ENCODE data around the gene SETDB1.
A peak's percentile ranks its signal among the peaks of the same experiment; 100 is the strongest.

SETDB1 gene

DNA sequence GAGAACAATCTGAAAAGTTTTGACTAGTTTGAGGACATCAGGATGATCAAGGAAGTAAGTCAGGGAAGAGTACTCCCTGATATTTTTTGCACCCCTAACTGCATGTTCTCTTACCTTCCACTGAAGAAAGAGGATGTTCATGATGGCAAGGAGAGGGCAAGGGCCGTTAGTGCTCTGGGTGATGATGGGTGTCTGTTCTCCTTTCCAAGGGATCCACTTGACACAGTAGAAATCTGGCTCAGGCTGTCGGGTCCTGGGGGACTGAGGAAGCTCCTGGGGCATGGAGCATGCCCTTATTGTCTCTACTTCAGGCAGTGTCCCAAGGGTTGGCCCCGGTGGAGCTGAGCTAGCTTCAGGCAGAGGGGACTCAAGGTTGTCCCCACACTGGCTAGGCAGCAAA is 75.9 kb downstream of the SETDB1 start:
- no peak for DNase-seq (ENCODE audit: low read depth, low spot score)

DNA sequence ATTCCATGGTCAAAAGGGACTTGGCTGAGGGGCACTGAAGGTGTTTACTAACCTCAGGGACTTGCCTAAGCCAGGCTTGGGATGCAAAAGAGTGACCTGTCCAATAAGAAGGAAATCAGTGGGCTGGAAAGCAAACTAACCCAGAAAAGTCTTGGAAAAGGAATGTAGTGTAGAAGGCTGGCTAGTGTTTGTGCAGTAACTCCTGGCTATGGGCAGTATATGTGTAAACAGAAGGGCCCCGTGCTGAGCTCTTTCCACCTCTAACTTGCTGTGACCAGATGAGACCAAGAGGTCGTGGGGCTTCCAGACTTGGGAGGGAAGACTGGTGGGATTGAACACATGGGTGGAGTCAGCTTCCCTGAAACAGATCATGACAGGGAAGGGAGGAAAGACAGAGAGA is 76.4 kb downstream of the SETDB1 start:
- DNase-seq (ENCODE audit: low read depth, low spot score): no peak

DNA sequence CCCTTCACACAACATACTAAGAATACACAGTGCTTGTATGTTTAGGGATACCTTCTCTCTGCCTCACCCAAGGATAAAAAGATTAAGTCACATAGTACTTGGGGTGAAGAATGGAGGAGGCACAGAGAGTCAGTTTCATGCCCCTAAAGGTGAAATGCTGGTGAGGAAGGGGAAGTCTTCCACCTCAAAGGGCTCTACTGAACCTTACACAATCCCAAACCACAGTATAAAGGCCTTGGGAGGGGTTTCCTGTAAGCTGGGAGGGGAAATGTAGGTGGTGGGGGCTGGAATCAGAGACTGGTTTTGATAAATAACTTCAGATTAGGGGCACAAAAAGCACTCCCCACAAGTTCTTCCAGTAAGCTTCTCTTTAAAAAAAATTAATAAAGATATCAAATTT is 77.0 kb downstream of the SETDB1 start:
- no peak for DNase-seq (ENCODE audit: low read depth, low spot score)

DNA sequence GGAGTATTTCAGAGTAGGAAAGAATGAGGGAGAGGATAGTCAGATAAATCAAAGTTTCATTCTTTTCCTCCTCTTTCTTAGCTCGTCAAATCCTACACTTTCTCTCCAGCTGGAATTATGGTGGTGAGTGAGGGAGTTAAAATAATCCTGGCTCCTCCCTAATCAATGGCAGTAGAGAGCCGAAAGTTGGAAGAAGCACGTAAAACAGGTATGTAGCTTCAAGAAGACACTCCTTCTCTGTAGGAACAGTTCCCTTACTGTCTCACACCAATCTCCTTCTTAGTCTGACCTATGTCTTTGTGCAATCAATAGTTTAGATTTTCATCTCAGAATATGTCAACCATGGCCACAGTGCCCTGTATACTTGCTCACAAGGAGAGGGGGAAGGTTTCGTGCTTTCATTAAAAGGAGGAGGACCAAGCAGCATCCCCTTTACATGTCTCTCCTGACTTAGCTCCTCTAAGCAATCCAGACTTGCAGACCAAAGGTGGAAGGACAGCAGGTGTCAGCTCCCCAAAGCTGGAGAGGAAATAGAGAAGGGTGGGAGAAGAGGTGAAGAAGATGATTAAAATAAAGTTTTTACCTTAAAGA is 79.7 kb downstream of the SETDB1 start:
- DNase-seq (ENCODE audit: low read depth, low spot score): peak; percentile 18

DNA sequence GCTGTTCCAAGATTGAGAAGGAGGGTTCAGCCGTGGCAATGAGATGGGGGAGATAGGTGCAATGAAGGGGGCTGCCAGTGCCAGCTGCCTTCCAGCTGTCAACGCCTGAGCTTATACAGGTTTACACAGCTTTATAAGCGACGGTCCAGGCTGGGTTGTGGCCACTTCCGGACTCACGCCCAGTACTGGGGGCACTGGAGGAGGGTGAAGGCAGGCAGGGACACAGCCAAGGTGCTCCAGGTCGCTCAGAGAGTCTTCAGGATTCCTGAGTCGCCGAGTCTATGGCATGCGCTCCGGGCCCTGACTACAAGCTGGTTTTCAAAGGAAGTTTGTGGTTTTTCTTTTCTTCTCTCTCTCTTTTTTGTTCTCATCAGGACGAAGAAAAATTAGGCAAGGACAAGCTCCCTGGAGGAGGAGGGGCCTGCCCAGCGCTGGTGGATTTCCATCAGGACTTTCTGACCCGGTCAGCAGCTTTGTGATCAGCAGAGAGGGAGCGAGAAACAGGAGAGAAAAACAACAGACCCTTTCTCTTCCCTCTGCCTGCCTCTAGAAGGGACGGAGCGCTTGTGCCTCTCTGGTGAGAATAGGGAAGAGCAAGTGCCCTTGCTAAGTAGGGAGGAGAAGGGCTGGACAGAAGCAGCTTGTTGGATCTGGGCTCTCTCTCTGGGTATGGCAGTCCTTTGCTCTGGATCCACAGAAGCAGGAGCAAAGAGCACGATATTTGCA is 80.3 kb downstream of the SETDB1 start, which contains the start of gene MINDY1:
Gene MINDY1 (minus strand): TSS at position 576 of the 726 bp plus-strand sequence. CDS start 4,285 bp downstream, outside the sequence.
- peak; percentile 90 for DNase-seq (ENCODE audit: low read depth, low spot score)

DNA sequence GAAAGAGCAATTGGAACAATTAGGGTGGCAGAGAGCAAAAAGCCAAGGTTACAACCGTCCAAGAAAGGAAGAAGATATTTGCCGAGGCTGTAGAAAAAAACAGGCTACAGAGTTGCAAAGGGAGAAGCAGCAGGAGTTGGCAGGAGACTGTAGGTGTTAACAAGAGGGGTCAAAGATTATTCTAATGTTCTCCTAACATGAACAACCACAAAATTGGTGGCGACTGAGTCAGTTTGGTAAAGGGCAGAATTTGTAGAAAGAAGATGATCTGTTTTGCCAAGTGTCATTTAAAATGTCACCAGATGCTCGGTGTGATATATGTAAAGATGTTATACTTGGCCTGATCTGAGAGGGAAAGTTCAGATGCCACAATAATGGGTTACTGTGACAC is 81.7 kb downstream of the SETDB1 start:
- no peak for DNase-seq (ENCODE audit: low read depth, low spot score)

DNA sequence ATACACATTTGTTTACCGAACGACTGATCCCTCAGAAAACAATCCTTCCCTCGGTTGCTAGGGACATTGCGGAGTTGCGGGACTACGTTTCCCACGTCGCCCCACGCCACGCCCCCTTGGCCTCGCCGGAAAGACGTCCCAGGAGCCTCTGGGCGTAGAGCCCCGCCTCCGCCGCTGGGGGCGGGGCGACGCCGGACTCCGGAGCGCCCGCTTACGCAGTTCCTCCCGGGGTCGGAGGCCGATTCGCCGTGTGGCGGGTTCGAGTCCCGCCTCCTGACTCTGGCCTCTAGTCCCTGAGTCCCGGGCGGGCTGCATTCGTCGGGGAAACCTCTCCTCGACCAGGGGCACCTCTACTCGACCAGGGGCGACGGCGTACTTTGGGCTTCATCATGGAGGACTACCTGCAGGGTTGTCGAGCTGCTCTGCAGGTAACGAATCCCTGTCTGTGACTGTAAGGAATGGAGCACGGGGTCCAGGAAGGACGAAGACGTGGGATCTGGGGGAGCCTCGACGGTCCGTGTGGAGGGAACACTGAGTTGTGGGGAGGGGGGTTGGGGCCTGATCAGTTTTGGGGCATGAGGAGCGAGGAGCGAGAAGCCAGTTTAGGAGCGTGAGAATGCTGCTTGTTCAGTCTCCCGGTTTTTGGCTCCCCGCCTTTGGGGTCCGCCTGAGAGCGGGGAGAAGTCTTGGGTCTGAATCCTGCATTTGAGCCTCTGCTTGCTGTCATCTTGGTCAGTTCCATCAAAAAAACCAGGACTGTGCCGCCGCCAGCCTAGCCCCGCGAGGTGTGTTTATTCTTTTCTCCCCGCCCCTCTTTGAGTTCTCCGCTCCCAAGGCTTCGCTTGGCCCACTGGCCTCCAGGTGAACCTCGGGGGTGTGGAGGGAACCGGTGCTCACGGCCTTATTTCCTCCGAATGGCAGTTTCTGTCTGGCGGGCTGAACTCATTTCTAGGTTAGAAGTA is 82.4 kb downstream of the SETDB1 start, which contains the start of gene PRUNE1:
Gene PRUNE1 (plus strand): TSS at position 206 of the 962 bp plus-strand sequence. CDS start 184 bp downstream, at position 390.
- peak; percentile 99 for DNase-seq (ENCODE audit: low read depth, low spot score)

DNA sequence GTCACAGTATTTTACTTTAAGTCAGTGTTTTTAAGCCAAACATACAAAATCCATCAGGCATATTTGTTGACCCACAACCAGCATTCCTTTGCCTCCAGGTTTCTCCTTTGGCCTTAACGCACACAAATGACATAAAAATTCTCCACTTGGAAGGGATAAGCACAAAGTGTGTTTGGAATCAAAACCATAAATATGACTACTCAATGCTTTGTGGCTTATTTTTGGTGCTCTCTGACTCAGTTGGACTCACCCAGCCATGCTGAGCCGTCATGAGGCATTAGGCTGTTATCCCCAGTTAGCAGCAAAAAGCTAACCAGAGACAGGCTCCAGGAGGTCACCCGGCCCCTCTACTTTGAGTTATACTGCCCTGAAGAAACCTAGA is 83.0 kb downstream of the SETDB1 start:
- DNase-seq (ENCODE audit: low read depth, low spot score): peak; percentile 60

DNA sequence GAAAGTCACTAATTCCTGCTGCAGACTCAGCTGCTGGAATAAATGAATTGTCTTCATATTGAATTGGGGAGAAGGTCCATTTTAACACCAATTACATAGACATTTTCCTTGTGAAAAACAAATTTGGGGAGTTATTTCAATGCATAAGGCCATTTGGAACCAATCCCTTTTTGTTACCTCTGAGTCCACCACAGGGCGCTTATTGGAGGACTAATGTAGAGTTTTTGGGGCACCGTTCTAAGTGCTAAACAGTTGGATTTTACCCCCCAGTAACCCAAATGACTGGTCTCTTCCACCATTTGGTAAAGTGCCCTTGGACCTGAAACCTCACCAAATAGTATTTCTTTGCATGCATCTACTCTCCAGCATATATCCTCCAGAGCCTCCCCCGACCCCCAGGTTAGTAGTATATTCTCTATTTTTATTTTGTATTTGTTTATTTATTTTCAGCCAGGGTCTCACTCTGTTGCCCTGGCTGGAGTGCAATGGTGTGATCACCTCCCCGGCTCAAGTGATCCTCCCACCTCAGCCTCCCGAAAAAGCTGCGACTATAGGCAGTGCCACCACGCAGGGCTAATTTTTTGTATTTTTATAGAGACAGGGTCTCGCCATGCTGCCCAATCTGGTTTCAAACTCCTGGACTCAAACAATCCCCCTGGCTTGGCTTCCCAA is 83.6 kb downstream of the SETDB1 start:
- DNase-seq (ENCODE audit: low read depth, low spot score): no peak

DNA sequence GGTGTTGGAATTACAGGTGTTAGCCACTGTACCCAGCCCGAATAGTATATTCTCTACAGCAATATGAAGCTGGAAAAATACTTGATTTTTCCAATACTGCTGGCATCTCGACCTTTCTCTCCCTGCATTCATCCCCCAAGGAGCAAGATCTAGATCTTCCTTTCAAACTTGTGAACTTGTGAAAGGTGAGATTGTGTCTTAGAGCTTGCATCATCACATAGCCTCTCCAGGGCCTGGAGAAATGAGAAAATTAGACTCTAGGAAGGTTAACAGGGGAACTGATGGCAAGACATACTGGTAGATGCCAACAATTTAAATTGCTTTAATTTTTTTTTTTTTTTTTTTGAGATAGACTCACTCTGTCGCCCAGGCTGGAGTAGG is 84.2 kb downstream of the SETDB1 start:
- no peak for DNase-seq (ENCODE audit: low read depth, low spot score)

DNA sequence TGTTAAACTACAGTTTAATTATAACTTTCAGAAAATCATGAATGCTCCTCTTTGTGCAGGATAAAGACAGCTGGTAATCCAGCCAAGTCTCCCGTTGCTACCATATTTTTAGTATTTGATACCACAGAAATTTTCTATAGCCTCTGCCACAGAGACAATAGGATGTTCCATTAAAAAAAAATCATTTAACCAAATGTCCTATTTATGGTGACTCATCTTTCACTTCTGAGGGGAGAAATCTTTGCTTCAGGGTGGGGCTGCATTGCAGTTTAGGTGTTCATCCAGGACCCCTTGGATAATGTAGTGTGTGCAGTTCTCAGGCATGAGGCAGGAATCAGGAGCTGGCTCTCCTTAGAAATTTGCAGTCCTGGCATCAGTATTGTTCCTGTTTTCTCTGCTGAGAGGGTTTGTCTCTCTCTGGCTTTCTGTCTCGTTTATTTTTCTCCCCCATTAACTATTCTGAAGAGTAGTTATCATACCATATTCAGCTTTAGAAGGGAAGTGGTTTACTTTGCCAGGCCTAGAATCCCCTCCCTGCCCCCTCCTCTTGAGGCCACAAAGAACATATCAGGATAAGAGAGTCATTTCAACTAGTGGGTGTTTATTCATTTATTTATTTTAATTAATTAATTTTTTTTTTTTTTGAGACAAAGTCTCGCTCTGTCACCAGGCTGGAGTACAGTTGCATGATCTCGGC is 85.1 kb downstream of the SETDB1 start:
- no peak for DNase-seq (ENCODE audit: low read depth, low spot score)

DNA sequence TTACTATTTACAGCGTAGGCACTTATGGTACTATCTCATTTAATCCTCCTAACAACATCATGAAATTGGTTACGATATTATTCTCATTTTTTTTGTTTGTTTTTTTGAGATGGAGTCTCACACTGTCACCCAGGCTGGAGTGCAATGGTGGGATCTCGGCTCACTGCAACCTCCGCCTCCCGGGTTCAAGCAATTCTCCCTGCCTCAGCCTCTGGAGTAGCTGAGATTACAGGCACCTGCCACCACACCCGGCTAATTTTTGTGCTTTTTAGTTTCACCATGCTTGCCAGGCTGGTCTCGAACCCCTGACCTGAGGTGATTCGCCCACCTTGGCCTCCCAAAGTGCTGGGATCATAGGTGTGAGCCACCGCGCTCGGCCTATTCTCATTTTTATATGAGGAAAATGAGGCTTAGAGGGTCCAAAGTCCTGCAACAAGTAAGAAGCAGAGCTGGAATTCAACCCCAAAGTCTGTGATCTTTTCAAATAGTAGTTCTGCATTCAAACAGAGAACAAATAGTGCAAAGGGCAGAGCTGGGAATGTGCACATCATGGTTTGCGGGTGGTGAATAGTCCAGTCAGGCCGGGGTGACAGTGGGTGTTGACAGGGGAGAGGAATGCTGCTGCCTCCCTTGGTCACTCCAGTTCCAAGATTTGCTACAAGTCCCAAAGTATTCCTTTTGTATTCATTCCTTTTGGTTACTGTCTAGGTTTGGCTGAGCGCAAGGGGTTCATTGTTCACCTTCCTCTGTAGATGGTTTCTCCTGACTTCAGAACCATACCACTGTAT is 86.7 kb downstream of the SETDB1 start:
- DNase-seq (ENCODE audit: low read depth, low spot score): peak; percentile 36

DNA sequence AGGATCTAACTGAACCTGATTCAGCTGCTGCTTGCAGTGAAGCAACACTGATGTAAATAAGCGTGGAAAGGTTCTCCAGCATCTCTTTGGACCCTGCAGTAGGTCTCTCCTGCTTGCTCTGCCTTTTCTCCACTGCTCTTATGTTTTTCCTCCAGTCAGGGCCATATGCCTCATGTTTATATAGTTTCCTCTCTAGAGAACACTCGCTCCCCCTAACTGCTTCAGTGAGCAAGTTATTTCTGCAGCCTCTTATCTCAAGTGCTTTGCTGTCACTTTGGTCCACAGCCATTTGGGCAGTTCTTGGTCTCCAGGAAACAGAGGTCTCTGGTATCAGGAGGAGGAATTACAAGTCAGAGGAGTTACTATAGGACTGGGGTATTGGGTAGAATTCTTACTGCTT is 87.4 kb downstream of the SETDB1 start:
- peak; percentile 70 for DNase-seq (ENCODE audit: low read depth, low spot score)

All from astrocyte of the hippocampus (primary cell).